Stimulated activated memory B cell treated with anti-CD40 and anti-IgM and Interleukin-4, amounts not matched to agents 10 μg/mL and 1 μg/mL and 100 μg/mL, for 72 hours (primary cell): ENCODE measurements around the gene PRR5L.

Experiments used
- ATAC-seq: fragments of 150-1000 bp; cut with Tn5 transposase; 2 replicates; pipeline ENCODE4 v1.10.0; 2021
- H3K27ac Mint-ChIP-seq: one replicate; pipeline ENCODE4 v1.8.0; 2022; ENCODE audit warnings: mild to moderate bottlenecking, mixed read lengths
- H3K27me3 Mint-ChIP-seq: one replicate; pipeline ENCODE4 v1.8.0; 2022; ENCODE audit warnings: mixed read lengths
- H3K36me3 Mint-ChIP-seq: one replicate; pipeline ENCODE4 v1.8.0; 2022; ENCODE audit warnings: mixed read lengths
- H3K4me1 Mint-ChIP-seq: one replicate; pipeline ENCODE4 v1.8.0; 2022; ENCODE audit warnings: mixed read lengths
- H3K4me3 Mint-ChIP-seq: one replicate; pipeline ENCODE4 v1.8.0; 2022; ENCODE audit warnings: mild to moderate bottlenecking, moderate library complexity, mixed read lengths
- H3K9me3 Mint-ChIP-seq: one replicate; pipeline ENCODE4 v1.8.0; 2022; ENCODE audit warnings: mixed read lengths

Gene PRR5L

GRCh38 chr11:36268337-36268985 lies 27.6 kb upstream of the PRR5L start:
- Mint-ChIP-seq H3K9me3 (no peaks in the 10 kb centered on the region), H3K4me1 (no peaks in the 10 kb centered on the region), H3K36me3 (peaks cover 39% of the 10 kb centered on the region), H3K27me3 (peaks cover 8% of the 10 kb centered on the region), H3K27ac (no peak overlapping the region), H3K4me3 (no peak overlapping the region)
- ATAC-seq, result no peak

GRCh38 chr11:36270701-36271100 lies 25.4 kb upstream of the PRR5L start:
- Mint-ChIP-seq H3K4me3 (no peak overlapping the region), H3K27me3 (no peaks in the 10 kb centered on the region), H3K27ac (no peak overlapping the region), H3K9me3 (no peaks in the 10 kb centered on the region), H3K36me3 (peaks cover 57% of the 10 kb centered on the region), H3K4me1 (no peaks in the 10 kb centered on the region)
- no peak for ATAC-seq

GRCh38 chr11:36271794-36272407 lies 24.2 kb upstream of the PRR5L start:
- no peak overlapping the region for H3K27ac Mint-ChIP-seq

GRCh38 chr11:36273110-36273509 lies 23.0 kb upstream of the PRR5L start:
- Mint-ChIP-seq H3K27ac (no peak overlapping the region), H3K4me1 (no peaks in the 10 kb centered on the region), H3K27me3 (no peaks in the 10 kb centered on the region), H3K9me3 (no peaks in the 10 kb centered on the region), H3K36me3 (peaks cover 74% of the 10 kb centered on the region), H3K4me3 (no peak overlapping the region)
- ATAC-seq, result no peak

More at GRCh38 chr11:36271794-36272407, 24.2 kb upstream of the PRR5L start:
- H3K4me3 Mint-ChIP-seq, result no peak overlapping the region
- H3K9me3 Mint-ChIP-seq, result no peaks in the 10 kb centered on the region
- ATAC-seq, result no peak
- no peaks in the 10 kb centered on the region for H3K4me1 Mint-ChIP-seq
- H3K36me3 Mint-ChIP-seq, result peaks cover 65% of the 10 kb centered on the region
- no peaks in the 10 kb centered on the region for H3K27me3 Mint-ChIP-seq

- Mint-ChIP-seq H3K36me3 (peaks cover 76% of the 10 kb centered on the region), H3K9me3 (no peaks in the 10 kb centered on the region), H3K4me1 (no peaks in the 10 kb centered on the region), H3K27me3 (no peaks in the 10 kb centered on the region), H3K27ac (no peak overlapping the region), H3K4me3 (no peak overlapping the region)
- no peak for ATAC-seq
Measured at GRCh38 chr11:36274414-36274813, 21.7 kb upstream of the PRR5L start.

GRCh38 chr11:36278531-36279282 lies 17.4 kb upstream of the PRR5L start:
- H3K9me3 Mint-ChIP-seq, result peaks cover 6% of the 10 kb centered on the region
- H3K4me1 Mint-ChIP-seq, result peaks cover 22% of the 10 kb centered on the region
- H3K4me3 Mint-ChIP-seq, result no peak overlapping the region
- H3K36me3 Mint-ChIP-seq, result peaks cover 73% of the 10 kb centered on the region
- H3K27me3 Mint-ChIP-seq, result no peaks in the 10 kb centered on the region
- no peak overlapping the region for H3K27ac Mint-ChIP-seq
- no peak for ATAC-seq

GRCh38 chr11:36280531-36280930 lies 15.6 kb upstream of the PRR5L start:
- no peak overlapping the region for H3K27ac Mint-ChIP-seq
- H3K9me3 Mint-ChIP-seq, result peaks cover 6% of the 10 kb centered on the region
- no peak for ATAC-seq
- peaks cover 59% of the 10 kb centered on the region for H3K36me3 Mint-ChIP-seq
- no peaks in the 10 kb centered on the region for H3K27me3 Mint-ChIP-seq
- H3K4me1 Mint-ChIP-seq, result peaks cover 41% of the 10 kb centered on the region
- H3K4me3 Mint-ChIP-seq, result no peak overlapping the region

- no peak for ATAC-seq
- Mint-ChIP-seq H3K4me3 (no peak overlapping the region), H3K36me3 (peaks cover 50% of the 10 kb centered on the region), H3K27me3 (no peaks in the 10 kb centered on the region), H3K4me1 (peaks cover 51% of the 10 kb centered on the region), H3K27ac (no peak overlapping the region), H3K9me3 (peaks cover 6% of the 10 kb centered on the region)
Measured at GRCh38 chr11:36281850-36282249, 14.2 kb upstream of the PRR5L start.

GRCh38 chr11:36282926-36283325 lies 13.2 kb upstream of the PRR5L start:
- Mint-ChIP-seq H3K27me3 (no peaks in the 10 kb centered on the region), H3K4me3 (no peak overlapping the region), H3K9me3 (peaks cover 6% of the 10 kb centered on the region), H3K36me3 (peaks cover 41% of the 10 kb centered on the region), H3K4me1 (peaks cover 58% of the 10 kb centered on the region), H3K27ac (no peak overlapping the region)
- ATAC-seq, result no peak

GRCh38 chr11:36288442-36289225 lies 7.5 kb upstream of the PRR5L start:
- no peak for ATAC-seq
- Mint-ChIP-seq H3K4me1 (peaks cover 64% of the 10 kb centered on the region), H3K4me3 (peak overlapping the region; percentile 90), H3K27ac (peak overlapping the region; percentile 88), H3K36me3 (peaks cover under 1% of the 10 kb centered on the region), H3K27me3 (no peaks in the 10 kb centered on the region), H3K9me3 (no peaks in the 10 kb centered on the region)

GRCh38 chr11:36289226-36289852 lies 6.7 kb upstream of the PRR5L start, which contains the start of gene COMMD9:
Gene COMMD9, minus strand, starts transcription at chr11:36289424. Its CDS starts 12 bp downstream, at chr11:36289412.
- ATAC-seq, result peak; percentile 99
- Mint-ChIP-seq H3K4me3 (peak within 1 kb of the TSS; percentile 90), H3K36me3 (no peaks in the 10 kb centered on the region), H3K27ac (peak within 1 kb of the TSS; percentile 88), H3K4me1 (peaks cover 57% of the 10 kb centered on the region), H3K9me3 (no peaks in the 10 kb centered on the region), H3K27me3 (no peaks in the 10 kb centered on the region)

- H3K27me3 Mint-ChIP-seq, result no peaks in the 10 kb centered on the region
- peak; percentile 41 for ATAC-seq
- no peaks in the 10 kb centered on the region for H3K9me3 Mint-ChIP-seq
Measured at GRCh38 chr11:36292311-36292722, 3.8 kb upstream of the PRR5L start.

GRCh38 chr11:36296884-36297543 lies 926 bp downstream of the PRR5L start:
- Mint-ChIP-seq H3K9me3 (no peaks in the 10 kb centered on the region), H3K4me3 (no peak overlapping the region), H3K4me1 (peaks cover 6% of the 10 kb centered on the region), H3K36me3 (no peaks in the 10 kb centered on the region), H3K27me3 (peaks cover 27% of the 10 kb centered on the region), H3K27ac (no peak overlapping the region)
- no peak for ATAC-seq

More at GRCh38 chr11:36292311-36292722, 3.8 kb upstream of the PRR5L start:
- H3K36me3 Mint-ChIP-seq, result no peaks in the 10 kb centered on the region
- H3K27ac Mint-ChIP-seq, result no peak overlapping the region
- peaks cover 34% of the 10 kb centered on the region for H3K4me1 Mint-ChIP-seq
- H3K4me3 Mint-ChIP-seq, result peak overlapping the region; percentile 2

GRCh38 chr11:36300650-36301049 lies 4.6 kb downstream of the PRR5L start:
- ATAC-seq, result no peak
- no peaks in the 10 kb centered on the region for H3K9me3 Mint-ChIP-seq
- H3K36me3 Mint-ChIP-seq, result no peaks in the 10 kb centered on the region
- H3K27me3 Mint-ChIP-seq, result peaks cover 33% of the 10 kb centered on the region
- H3K4me3 Mint-ChIP-seq, result no peak overlapping the region
- H3K4me1 Mint-ChIP-seq, result no peaks in the 10 kb centered on the region
- no peak overlapping the region for H3K27ac Mint-ChIP-seq
